Gastroesophageal sphincter (tissue), 3 donors: ENCODE data around the gene MBLAC2.

Experiments
- EP300 ChIP-seq: sonication (generic); formaldehyde crosslinking; IDR thresholded peaks from one replicate; pipeline ENCODE4 v1.6.1; 2017; ENCODE audit warnings: antibody characterized with exemption, mild to moderate bottlenecking
- POLR2A ChIP-seq, 2 donors: fragments of 450-650 bp; IDR thresholded peaks; one replicate each; pipeline ENCODE4 v1.6.1; 2017; ENCODE audit warnings: antibody characterized with exemption in 2 of 2, mild to moderate bottlenecking in 2 of 2, moderate library complexity in 1 of 2
- POLR2AphosphoS5 ChIP-seq: sonication (generic); formaldehyde crosslinking; IDR thresholded peaks from one replicate; pipeline ENCODE4 v1.6.1; 2017; ENCODE audit warnings: antibody characterized with exemption
- TF ChIP-seq, protein P1 (sequence below), 4 experiments: fragments of 200-600 bp in 2 of 4; fragments of 450-650 bp in 2 of 4; sonication (generic) in 1 of 4; IDR thresholded peaks; one replicate each; pipeline ENCODE4 v1.5.1; 2017 to 2019; ENCODE audit warnings: antibody characterized with exemption in 4 of 4, mild to moderate bottlenecking in 2 of 4, moderate library complexity in 2 of 4

DNA sequence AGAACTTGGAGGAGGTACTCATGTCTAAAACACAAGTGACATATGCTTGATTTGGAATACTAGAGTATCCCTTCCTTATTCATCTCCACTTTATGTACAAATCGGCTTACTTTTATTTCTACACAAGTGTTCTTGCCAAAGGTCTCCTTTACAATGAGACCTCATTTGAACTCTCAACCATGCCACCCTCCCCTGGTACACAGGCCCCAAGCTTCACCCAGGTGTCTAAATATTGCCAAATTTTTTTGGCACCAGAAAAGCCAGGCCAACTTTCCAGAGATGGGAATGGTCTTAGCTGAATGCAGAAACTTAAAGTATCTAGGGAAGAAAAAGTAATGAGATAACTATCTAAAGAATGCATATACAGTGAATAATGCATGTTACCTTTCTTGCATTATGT lies 35.9 kb upstream of the MBLAC2 start:
- TF ChIP-seq, protein P1, sequence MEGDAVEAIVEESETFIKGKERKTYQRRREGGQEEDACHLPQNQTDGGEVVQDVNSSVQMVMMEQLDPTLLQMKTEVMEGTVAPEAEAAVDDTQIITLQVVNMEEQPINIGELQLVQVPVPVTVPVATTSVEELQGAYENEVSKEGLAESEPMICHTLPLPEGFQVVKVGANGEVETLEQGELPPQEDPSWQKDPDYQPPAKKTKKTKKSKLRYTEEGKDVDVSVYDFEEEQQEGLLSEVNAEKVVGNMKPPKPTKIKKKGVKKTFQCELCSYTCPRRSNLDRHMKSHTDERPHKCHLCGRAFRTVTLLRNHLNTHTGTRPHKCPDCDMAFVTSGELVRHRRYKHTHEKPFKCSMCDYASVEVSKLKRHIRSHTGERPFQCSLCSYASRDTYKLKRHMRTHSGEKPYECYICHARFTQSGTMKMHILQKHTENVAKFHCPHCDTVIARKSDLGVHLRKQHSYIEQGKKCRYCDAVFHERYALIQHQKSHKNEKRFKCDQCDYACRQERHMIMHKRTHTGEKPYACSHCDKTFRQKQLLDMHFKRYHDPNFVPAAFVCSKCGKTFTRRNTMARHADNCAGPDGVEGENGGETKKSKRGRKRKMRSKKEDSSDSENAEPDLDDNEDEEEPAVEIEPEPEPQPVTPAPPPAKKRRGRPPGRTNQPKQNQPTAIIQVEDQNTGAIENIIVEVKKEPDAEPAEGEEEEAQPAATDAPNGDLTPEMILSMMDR (IDR thresholded peaks at IDR 0.05), result no peak
- TF ChIP-seq POLR2A (IDR thresholded peaks at IDR 0.05) (no peak), POLR2AphosphoS5 (no peak), EP300 (no peak)
